B cell (primary cell): Measurements from ENCODE around the gene NDST3. TPM values are rescaled to one million over a fixed set of nuclear protein-coding genes. Genes with fewer than 3 reads are reported as not detected.
"Not testable (repeated sequence)": the region's sequence is repeated elsewhere in the genome, so short reads cannot be mapped to it uniquely, and the experiment has no call there.

Source experiments
- ATAC-seq: fragments of 200-7000 bp; cut with Tn5 transposase; one replicate; pipeline ENCODE4 v1.10.0; 2021; ENCODE audit warnings: low read depth, mild to moderate bottlenecking, moderate number of reproducible peaks, moderate library complexity
- CTCF ChIA-PET: fragments of 350-600 bp; sonication (Branson Sonifier 250); formaldehyde crosslinking; loops from one replicate; lab custom pipeline; 2021; ENCODE audit warnings: antibody characterized with exemption, inconsistent platforms; lab: Charles Lee
- POLR2A ChIA-PET: fragments of 350-600 bp; sonication (Branson Sonifier 250); formaldehyde crosslinking; loops from one replicate; lab custom pipeline; 2021; ENCODE audit warnings: antibody characterized with exemption; lab: Charles Lee
- DNase-seq: peaks from one replicate; pipeline ENCODE4 v3.0.0; 2013
- H2AFZ ChIP-seq: 2 replicates; pipeline ENCODE4 v1.6.1; 2012; ENCODE audit warnings: mild to moderate bottlenecking, low read depth, low read length; ENCODE audit not compliant: insufficient read depth, poor library complexity, severe bottlenecking
- H3K27ac ChIP-seq, 2 donors: 1 replicate in 1 of 2; 2 replicates in 1 of 2; pipeline ENCODE4 v1.5.1; 2012 to 2013; ENCODE audit warnings: low read length in 2 of 2, mild to moderate bottlenecking in 2 of 2, moderate library complexity in 1 of 2
- H3K27me3 ChIP-seq, 4 experiments: fragments of 200-600 bp in 1 of 4; sonication (generic) in 1 of 4; replicated peaks in 1 of 4; 1 replicate in 2 of 4; 2 replicates in 2 of 4; pipeline versions ENCODE4 v1.6.1 to v1.7.0; 2013 to 2016; ENCODE audit warnings: low read length in 3 of 4, mild to moderate bottlenecking in 2 of 4, mixed read lengths in 1 of 4, moderate library complexity in 1 of 4; ENCODE audit not compliant: insufficient read depth in 4 of 4, control insufficient read depth in 3 of 4; ENCODE audit errors: control extremely low read depth in 1 of 4
- H3K36me3 ChIP-seq, 2 experiments: replicated peaks in 1 of 2; 1 replicate in 1 of 2; 2 replicates in 1 of 2; pipeline versions ENCODE4 v1.6.1 to v1.7.1; 2013; ENCODE audit warnings: low read length in 1 of 2; ENCODE audit not compliant: insufficient read depth in 2 of 2, control insufficient read depth in 1 of 2; ENCODE audit errors: control extremely low read depth in 1 of 2, extremely low read depth in 1 of 2
- H3K4me1 ChIP-seq, 2 donors: fragments of 200-600 bp in 1 of 2; sonication (generic) in 1 of 2; 1 replicate in 1 of 2; 2 replicates in 1 of 2; pipeline versions ENCODE4 v1.5.1 to v1.6.1; 2013 to 2017; ENCODE audit warnings: low read length in 2 of 2; ENCODE audit not compliant: control insufficient read depth in 2 of 2, insufficient read depth in 2 of 2
- H3K4me2 ChIP-seq: replicated peaks from 2 replicates; pipeline ENCODE3; 2012; ENCODE audit warnings: mild to moderate bottlenecking, low read depth, low read length; ENCODE audit not compliant: poor library complexity, severe bottlenecking
- H3K4me3 ChIP-seq, 5 experiments: fragments of 200-600 bp in 1 of 5; sonication (generic) in 1 of 5; 1 replicate in 3 of 5; 2 replicates in 2 of 5; pipeline versions ENCODE4 v1.5.1 to v1.7.0; 2011 to 2016; ENCODE audit warnings: low read length in 4 of 5, mild to moderate bottlenecking in 4 of 5, low read depth in 2 of 5, control low read depth in 1 of 5, moderate library complexity in 1 of 5; ENCODE audit not compliant: insufficient read depth in 1 of 5; ENCODE audit errors: control extremely low read depth in 1 of 5, extremely low read depth in 1 of 5
- H3K79me2 ChIP-seq: fragments of 200-600 bp; sonication (generic); one replicate; pipeline ENCODE4 v1.6.0; 2016; ENCODE audit warnings: low read length; ENCODE audit not compliant: control insufficient read depth, insufficient read depth
- H3K9ac ChIP-seq: fragments of 200-600 bp; sonication (generic); 2 replicates; pipeline ENCODE4 v1.6.1; 2017; ENCODE audit warnings: mild to moderate bottlenecking, low read length, moderate library complexity
- H3K9me3 ChIP-seq, 3 donors: one replicate each; pipeline versions ENCODE4 v1.6.1 to v1.7.1; 2013; ENCODE audit warnings: low read length in 2 of 3; ENCODE audit not compliant: control insufficient read depth in 2 of 3, insufficient read depth in 1 of 3; ENCODE audit errors: control extremely low read depth in 1 of 3
- H4K20me1 ChIP-seq: 2 replicates; pipeline ENCODE4 v1.6.0; 2012; ENCODE audit warnings: mild to moderate bottlenecking, low read length; ENCODE audit not compliant: insufficient read depth, control insufficient read depth, poor library complexity, severe bottlenecking
- H3K27ac Mint-ChIP-seq: one replicate; pipeline ENCODE4 v1.8.0; 2021; ENCODE audit warnings: mixed read lengths
- H3K27me3 Mint-ChIP-seq: one replicate; pipeline ENCODE4 v1.8.0; 2021; ENCODE audit warnings: mixed read lengths
- H3K4me1 Mint-ChIP-seq: one replicate; pipeline ENCODE4 v1.8.0; 2021; ENCODE audit warnings: mixed read lengths
- H3K4me3 Mint-ChIP-seq: one replicate; pipeline ENCODE4 v1.8.0; 2021; ENCODE audit warnings: mixed read lengths
- H3K9me3 Mint-ChIP-seq: one replicate; pipeline ENCODE4 v1.8.0; 2022; ENCODE audit warnings: mixed read lengths; ENCODE audit not compliant: insufficient read depth
- EZH2 ChIP-seq: IDR thresholded peaks from 2 replicates; pipeline ENCODE4 v1.6.1; 2012; ENCODE audit warnings: borderline replicate concordance, low read depth, mild to moderate bottlenecking, moderate library complexity, low read length; ENCODE audit not compliant: insufficient read depth, poor library complexity, severe bottlenecking
- WGBS: methylation state at CpG from one replicate; pipeline ENCODE4 v1.1.5; 2013; ENCODE audit warnings: missing lambda C conversion rate; ENCODE audit not compliant: insufficient coverage; 5-methylcytosine and 5-hydroxymethylcytosine counted together
- intact Hi-C: fragments of 100-400 bp; cut with micrococcal nuclease; formaldehyde crosslinking; loops from one replicate; pipeline ENCODE4 v1.10.0; 2022
- polyA plus RNA-seq: library from polyadenylated mRNA; depleted of rRNA; stranded (reverse); fragments of >200 nt; gene quantifications from 2 replicates; pipeline ENCODE4 v1.2.3, GENCODE V29; 2012
- total RNA-seq, 2 donors: library from RNA; stranded (reverse); fragments of 120-200 nt in 1 of 2; gene quantifications; 1 replicate in 1 of 2; 2 replicates in 1 of 2; pipeline versions ENCODE4 v1.2.3 to v1.2.4, GENCODE V29; 2013 to 2022
- TF ChIP-seq, protein P1 (sequence below): fragments of 200-600 bp; IDR thresholded peaks from one replicate; pipeline ENCODE4 v1.8.0; 2022; ENCODE audit warnings: antibody characterized with exemption, mild to moderate bottlenecking

NDST3 gene
- total and polyA plus RNA-seq, 2 donors (not counting 1 experiment from before 2014, with no cell fraction given), result not detected

DNA sequence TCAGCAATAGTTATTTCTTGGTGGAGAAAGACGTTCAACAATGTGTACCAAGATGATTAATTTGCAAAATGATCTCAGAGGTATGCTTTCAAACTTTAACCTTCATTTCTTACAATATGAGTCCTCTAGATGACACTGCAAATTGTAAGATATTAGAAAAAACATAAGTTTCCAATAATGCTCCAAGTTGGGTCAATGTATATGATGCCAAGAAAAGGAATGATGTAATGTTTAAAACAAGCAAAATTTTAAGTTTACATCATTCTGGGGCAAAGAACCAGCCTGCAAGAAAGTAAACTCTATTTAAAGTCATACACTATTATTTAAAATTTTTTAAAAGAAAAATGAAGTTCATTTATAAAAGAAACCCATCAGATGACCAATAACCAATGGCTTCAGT, 262.4 kb downstream of the NDST3 start:
- no peak overlapping the region for H3K4me3 ChIP-seq
- H3K9ac ChIP-seq, result no peak overlapping the region
- ATAC-seq (no peak), DNase-seq (no peak)
- H3K27me3 Mint-ChIP-seq, result peaks cover 3% of the 10 kb centered on the region
- no peaks in the 10 kb centered on the region for H3K4me1 Mint-ChIP-seq
- no peaks in the 10 kb centered on the region for H3K36me3 ChIP-seq
- POLR2A ChIA-PET, result no interaction called here
- no peaks in the 10 kb centered on the region for H3K79me2 ChIP-seq
- H2AFZ ChIP-seq, result no peak overlapping the region
- TF ChIP-seq, protein P1, sequence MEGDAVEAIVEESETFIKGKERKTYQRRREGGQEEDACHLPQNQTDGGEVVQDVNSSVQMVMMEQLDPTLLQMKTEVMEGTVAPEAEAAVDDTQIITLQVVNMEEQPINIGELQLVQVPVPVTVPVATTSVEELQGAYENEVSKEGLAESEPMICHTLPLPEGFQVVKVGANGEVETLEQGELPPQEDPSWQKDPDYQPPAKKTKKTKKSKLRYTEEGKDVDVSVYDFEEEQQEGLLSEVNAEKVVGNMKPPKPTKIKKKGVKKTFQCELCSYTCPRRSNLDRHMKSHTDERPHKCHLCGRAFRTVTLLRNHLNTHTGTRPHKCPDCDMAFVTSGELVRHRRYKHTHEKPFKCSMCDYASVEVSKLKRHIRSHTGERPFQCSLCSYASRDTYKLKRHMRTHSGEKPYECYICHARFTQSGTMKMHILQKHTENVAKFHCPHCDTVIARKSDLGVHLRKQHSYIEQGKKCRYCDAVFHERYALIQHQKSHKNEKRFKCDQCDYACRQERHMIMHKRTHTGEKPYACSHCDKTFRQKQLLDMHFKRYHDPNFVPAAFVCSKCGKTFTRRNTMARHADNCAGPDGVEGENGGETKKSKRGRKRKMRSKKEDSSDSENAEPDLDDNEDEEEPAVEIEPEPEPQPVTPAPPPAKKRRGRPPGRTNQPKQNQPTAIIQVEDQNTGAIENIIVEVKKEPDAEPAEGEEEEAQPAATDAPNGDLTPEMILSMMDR, result no peak
- no peak for TF ChIP-seq EZH2
- H3K27ac ChIP-seq, result no peak overlapping the region
- no peaks in the 10 kb centered on the region for H3K4me1 ChIP-seq
- no CpG with 5 or more reads among the region's 1 CpG for WGBS
- CTCF ChIA-PET, result no interaction called here
- no peak overlapping the region for H3K27ac Mint-ChIP-seq
- H4K20me1 ChIP-seq, result no peaks in the 10 kb centered on the region
- H3K9me3 ChIP-seq, result no peaks in the 10 kb centered on the region
- H3K4me3 Mint-ChIP-seq, result no peak overlapping the region
- H3K9me3 Mint-ChIP-seq, result no peaks in the 10 kb centered on the region
- no peaks in the 10 kb centered on the region for H3K27me3 ChIP-seq
- H3K4me2 ChIP-seq, result no peak overlapping the region
- intact Hi-C loops, result no loop called here

DNA sequence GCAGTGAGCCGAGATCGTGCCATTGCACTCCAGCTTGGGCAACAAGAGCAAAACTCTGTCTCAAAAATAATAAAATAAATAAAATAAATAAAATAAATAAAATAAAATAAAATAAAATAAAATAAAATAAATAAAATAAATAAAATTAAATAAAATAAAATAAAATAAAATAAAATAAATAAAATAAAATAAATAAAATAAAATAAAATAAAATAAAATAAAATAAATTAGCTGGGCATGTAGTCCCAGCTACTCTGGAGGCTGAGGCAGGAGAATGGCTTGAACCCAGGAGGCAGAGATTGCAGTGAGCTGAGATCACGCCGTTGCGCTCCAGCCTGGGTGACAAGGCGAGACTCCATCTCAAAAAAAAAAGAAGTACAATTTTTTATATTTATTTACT, 265.3 kb downstream of the NDST3 start:
- H3K4me2 ChIP-seq, H3K4me3 ChIP-seq, H3K9ac ChIP-seq, H3K4me3 Mint-ChIP-seq, H3K9me3 Mint-ChIP-seq, H3K4me1 Mint-ChIP-seq, CTCF ChIA-PET, H2AFZ ChIP-seq, H3K79me2 ChIP-seq, H3K36me3 ChIP-seq, intact Hi-C loops, H4K20me1 ChIP-seq, H3K27me3 ChIP-seq, POLR2A ChIA-PET, DNase-seq, H3K27ac ChIP-seq, ATAC-seq, H3K9me3 ChIP-seq, H3K27me3 Mint-ChIP-seq, H3K27ac Mint-ChIP-seq, H3K4me1 ChIP-seq: not testable (repeated sequence)
- no CpG with 5 or more reads among the region's 6 CpGs for WGBS
